Prostate gland (tissue), 2 donors: ENCODE measurements around the gene CAPN11. TPM values are rescaled to one million over a fixed set of nuclear protein-coding genes. Genes with fewer than 3 reads are reported as not detected.

Experiments
- DNase-seq: peaks from one replicate; pipeline ENCODE4 v3.0.0-alpha.2; 2019; ENCODE audit warnings: low spot score
- H3K27ac ChIP-seq, 2 donors: fragments of 200-600 bp; sonication (generic); 2 replicates each; pipeline ENCODE4 v1.5.1; 2017 to 2019
- H3K27me3 ChIP-seq: fragments of 200-600 bp; sonication (generic); replicated peaks from 2 replicates; pipeline ENCODE4 v1.5.1; 2019; ENCODE audit not compliant: insufficient read depth
- H3K36me3 ChIP-seq, 2 donors: fragments of 200-600 bp; sonication (generic); 1 replicate in 1 of 2; 2 replicates in 1 of 2; pipeline versions ENCODE4 v1.5.1 to v1.8.1; 2017 to 2019
- H3K4me1 ChIP-seq: fragments of 200-600 bp; sonication (generic); replicated peaks from 2 replicates; pipeline ENCODE4 v1.5.1; 2019
- H3K4me3 ChIP-seq, 2 donors: fragments of 200-600 bp; sonication (generic); 2 replicates each; pipeline ENCODE4 v1.5.1; 2017 to 2019
- H3K9me3 ChIP-seq: fragments of 200-600 bp; sonication (generic); 2 replicates; pipeline ENCODE4 v1.5.1; 2017
- CTCF ChIP-seq, 4 experiments: fragments of 200-600 bp in 2 of 4; fragments of 450-650 bp in 2 of 4; sonication (generic) in 2 of 4; IDR thresholded peaks; 1 replicate in 3 of 4; 2 replicates in 1 of 4; pipeline ENCODE4 v1.5.1; 2016 to 2019; ENCODE audit warnings: antibody characterized with exemption in 4 of 4, mild to moderate bottlenecking in 2 of 4, moderate library complexity in 2 of 4
- POLR2A ChIP-seq: fragments of 450-650 bp; IDR thresholded peaks from one replicate; pipeline ENCODE4 v1.6.1; 2016; ENCODE audit warnings: antibody characterized with exemption, mild to moderate bottlenecking
- POLR2AphosphoS5 ChIP-seq: sonication (generic); formaldehyde crosslinking; IDR thresholded peaks from one replicate; pipeline ENCODE4 v1.6.1; 2017; ENCODE audit warnings: antibody characterized with exemption
- WGBS: methylation state at CpG from one replicate; pipeline ENCODE4 v1.1.5; 2018; 5-methylcytosine and 5-hydroxymethylcytosine counted together
- intact Hi-C: fragments of 100-400 bp; cut with DNase I; formaldehyde crosslinking; loops from one replicate; pipeline ENCODE4 v1.14.2; 2022
- total RNA-seq, 2 donors: library from RNA; depleted of rRNA; stranded (reverse); fragments of >200 nt; gene quantifications; one replicate each; pipeline ENCODE4 v1.1.0, GENCODE V29; 2016

The CAPN11 gene
- total RNA-seq, 2 donors from 2014 or later = 5.9 TPM; not detected in 1

DNA sequence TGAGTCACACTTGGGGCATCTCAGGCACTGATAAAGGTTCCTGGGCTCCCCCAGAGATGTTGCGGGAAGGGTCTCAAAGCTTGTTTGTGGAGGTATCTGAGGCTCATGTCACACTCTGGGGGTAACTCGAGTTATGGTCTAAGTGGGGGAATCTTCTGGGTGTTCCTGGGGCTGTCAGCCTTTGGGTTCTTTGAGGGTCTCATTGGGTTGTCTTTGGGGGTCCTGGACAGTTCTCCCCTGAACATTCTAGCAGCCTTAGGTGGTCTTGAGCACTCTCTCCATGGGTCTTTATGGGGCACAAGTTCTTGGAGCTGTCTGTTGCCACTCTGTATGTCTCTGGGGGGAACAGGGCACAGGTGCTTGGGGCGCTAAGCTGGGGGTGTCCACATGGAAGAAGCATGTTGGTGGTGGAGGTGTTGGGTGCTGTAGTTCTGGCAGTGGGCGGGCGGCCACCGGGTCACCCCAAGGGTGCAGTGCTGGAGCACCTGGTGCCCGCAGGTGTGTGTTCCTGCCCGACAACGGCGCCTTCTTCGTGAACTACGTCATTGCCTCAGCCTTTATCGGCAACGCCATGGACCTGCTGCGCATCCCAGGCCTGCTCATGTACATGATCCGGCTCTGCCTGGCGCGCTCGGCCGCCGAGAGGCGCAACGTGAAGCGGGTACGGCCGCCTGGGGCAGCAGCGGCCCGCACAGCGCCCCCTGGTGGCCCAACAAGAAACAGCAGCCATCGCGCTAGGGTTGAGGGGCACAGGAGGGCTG, 7.1 kb upstream of the CAPN11 start:
- Histone ChIP-seq H3K36me3 (no peaks in the 10 kb centered on the region), H3K4me1 (no peaks in the 10 kb centered on the region), H3K27me3 (no peaks in the 10 kb centered on the region), H3K4me3 (no peak overlapping the region), H3K27ac (no peak overlapping the region), H3K9me3 (no peaks in the 10 kb centered on the region)
- intact Hi-C loops = loop anchor here (1.0 kb wide), 2 partner anchors 54 to 57 kb away; no protein-coding TSS in a partner anchor
- DNase-seq = peak; percentile 68
- WGBS = 21% methylated on average over 29 of the region's 31 CpGs
- TF ChIP-seq POLR2A (no peak), POLR2AphosphoS5 (peak; percentile 69), CTCF (IDR thresholded peaks at IDR 0.05) (peak; percentile 99 to 100 (median 100))

GRCh38 chr6:44152109-44152461, 6.5 kb upstream of the CAPN11 start:
- no peak overlapping the region for H3K4me3 ChIP-seq
- DNase-seq = no peak
- no peak overlapping the region for H3K27ac ChIP-seq
- H3K4me1 ChIP-seq = peaks cover 3% of the 10 kb centered on the region
- intact Hi-C loops = loop anchor here (1.0 kb wide), 1 partner anchor 58 kb away; no protein-coding TSS in a partner anchor
- no peaks in the 10 kb centered on the region for H3K27me3 ChIP-seq
- TF ChIP-seq POLR2A (no peak), CTCF (IDR thresholded peaks at IDR 0.05) (no peak), POLR2AphosphoS5 (no peak)
- WGBS = 61% methylated on average over 8 of the region's 8 CpGs
- H3K9me3 ChIP-seq = no peaks in the 10 kb centered on the region
- H3K36me3 ChIP-seq = no peaks in the 10 kb centered on the region

- WGBS = 92% methylated on average over 15 of the region's 19 CpGs
- Histone ChIP-seq H3K36me3 (no peaks in the 10 kb centered on the region), H3K27me3 (no peaks in the 10 kb centered on the region), H3K27ac (no peak overlapping the region), H3K4me1 (peaks cover 4% of the 10 kb centered on the region), H3K4me3 (no peak overlapping the region), H3K9me3 (no peaks in the 10 kb centered on the region)
- DNase-seq = no peak
- intact Hi-C loops = loop anchor here (1.0 kb wide), 1 partner anchor 58 kb away; no protein-coding TSS in a partner anchor
- TF ChIP-seq CTCF (IDR thresholded peaks at IDR 0.05) (no peak), POLR2A (no peak), POLR2AphosphoS5 (no peak)
Observed at GRCh38 chr6:44152533-44152932, 6.1 kb upstream of the CAPN11 start.

- TF ChIP-seq POLR2A = no peak
- no peak for TF ChIP-seq CTCF (IDR thresholded peaks at IDR 0.05)
- TF ChIP-seq POLR2AphosphoS5 = no peak
- no peak overlapping the region for H3K4me3 ChIP-seq
- H3K9me3 ChIP-seq = no peaks in the 10 kb centered on the region
Observed at GRCh38 chr6:44154067-44154466, 4.6 kb upstream of the CAPN11 start.

More at GRCh38 chr6:44154067-44154466, 4.6 kb upstream of the CAPN11 start:
- Histone ChIP-seq H3K27me3 (no peaks in the 10 kb centered on the region), H3K27ac (no peak overlapping the region), H3K4me1 (peaks cover 4% of the 10 kb centered on the region), H3K36me3 (no peaks in the 10 kb centered on the region)
- 88% methylated on average over 12 of the region's 12 CpGs for WGBS
- intact Hi-C loops = no loop called here
- DNase-seq = no peak
